Measurements from ENCODE around the gene PMAIP1.

Gene PMAIP1

GRCh38 chr18:59902993-59903610 lies 3.3 kb downstream of the PMAIP1 start:
- no peak for TF ChIP-seq CTCF (IDR thresholded peaks at IDR 0.05; ENCODE audit: insufficient read depth, low read length, missing control alignments)
- no peak overlapping the region for H3K4me3 ChIP-seq (ENCODE audit: low read depth, low read length)
- POLR2A ChIA-PET, result no interaction called here
- DNase-seq (ENCODE audit: low read depth, low spot score), result no peak
- CTCF ChIA-PET, result interaction anchor here (3.0 kb wide), 1 partner anchor 66 kb away, joined by 19 read pairs; no protein-coding TSS in a partner anchor

- ChIA-PET CTCF (interaction anchor here (3.0 kb wide), 1 partner anchor 67 kb away, joined by 19 read pairs; no protein-coding TSS in a partner anchor), POLR2A (no interaction called here)
- DNase-seq (ENCODE audit: low read depth, low spot score), result no peak
- no peak overlapping the region for H3K4me3 ChIP-seq (ENCODE audit: low read depth, low read length)
- no peak for TF ChIP-seq CTCF (IDR thresholded peaks at IDR 0.05; ENCODE audit: insufficient read depth, low read length, missing control alignments)
Observed at GRCh38 chr18:59904011-59904601, 4.3 kb downstream of the PMAIP1 start.

- no peak for DNase-seq (ENCODE audit: low read depth, low spot score)
- ChIA-PET POLR2A (no interaction called here), CTCF (interaction anchor here (1.0 to 3.0 kb wide), 2 partner anchors 69 to 171 kb away, joined by 3 to 19 read pairs; no protein-coding TSS in a partner anchor)
- H3K4me3 ChIP-seq (ENCODE audit: low read depth, low read length), result no peak overlapping the region
- no peak for TF ChIP-seq CTCF (IDR thresholded peaks at IDR 0.05; ENCODE audit: insufficient read depth, low read length, missing control alignments)
Observed at GRCh38 chr18:59905686-59906091, 5.9 kb downstream of the PMAIP1 start.

- ChIA-PET CTCF (interaction anchor here (0.7 to 3.0 kb wide), 2 partner anchors 69 to 134 kb away, joined by 3 to 19 read pairs; no protein-coding TSS in a partner anchor), POLR2A (interaction anchor here (0.6 kb wide), 1 partner anchor 188 kb away, joined by 6 read pairs; no protein-coding TSS in a partner anchor)
- H3K4me3 ChIP-seq (ENCODE audit: low read depth, low read length), result no peak overlapping the region
- DNase-seq (ENCODE audit: low read depth, low spot score), result no peak
- no peak for TF ChIP-seq CTCF (IDR thresholded peaks at IDR 0.05; ENCODE audit: insufficient read depth, low read length, missing control alignments)
Observed at GRCh38 chr18:59906203-59906602, 6.4 kb downstream of the PMAIP1 start.

DNA sequence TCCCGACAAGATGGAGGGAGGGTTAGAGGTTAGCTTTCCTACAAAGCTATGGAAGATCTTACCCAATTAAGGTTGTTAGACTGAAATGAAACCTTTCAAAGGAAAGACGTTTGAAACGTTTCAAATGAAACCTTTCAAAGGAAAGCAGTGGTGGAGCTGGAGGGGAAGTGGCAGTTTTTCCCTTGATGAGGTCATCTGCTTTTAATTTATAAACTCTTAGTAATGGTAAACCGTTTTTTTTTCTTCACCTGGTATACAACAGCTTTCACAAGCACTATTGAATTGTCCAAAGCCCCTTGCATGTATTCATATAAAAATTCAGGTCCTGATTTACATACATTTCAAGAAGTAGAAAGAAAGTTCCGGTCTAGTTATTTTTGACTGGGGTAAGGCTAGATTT lies 7.4 kb downstream of the PMAIP1 start:
- TF ChIP-seq CTCF (IDR thresholded peaks at IDR 0.05; ENCODE audit: insufficient read depth, low read length, missing control alignments), result no peak
- POLR2A ChIA-PET, result no interaction called here
- no peak overlapping the region for H3K4me3 ChIP-seq (ENCODE audit: low read depth, low read length)
- no peak for DNase-seq (ENCODE audit: low read depth, low spot score)
- CTCF ChIA-PET, result no interaction called here

- H3K4me3 ChIP-seq (ENCODE audit: low read depth, low read length), result no peak overlapping the region
- no peak for DNase-seq (ENCODE audit: low read depth, low spot score)
- ChIA-PET POLR2A (no interaction called here), CTCF (interaction anchor here (0.6 kb wide), 1 partner anchor 658 kb away, joined by 3 read pairs; no protein-coding TSS in a partner anchor)
- no peak for TF ChIP-seq CTCF (IDR thresholded peaks at IDR 0.05; ENCODE audit: insufficient read depth, low read length, missing control alignments)
Observed at GRCh38 chr18:59907660-59908059, 7.9 kb downstream of the PMAIP1 start.

Data from AG04449 (cell line).